ENCODE measurements around the gene ALDH16A1. TPM values are rescaled to one million over a fixed set of nuclear protein-coding genes. Genes with fewer than 3 reads are reported as not detected.

The ALDH16A1 gene
- total RNA-seq, 2 donors from 2014 or later, result 9.5 to 18.5 TPM

DNA sequence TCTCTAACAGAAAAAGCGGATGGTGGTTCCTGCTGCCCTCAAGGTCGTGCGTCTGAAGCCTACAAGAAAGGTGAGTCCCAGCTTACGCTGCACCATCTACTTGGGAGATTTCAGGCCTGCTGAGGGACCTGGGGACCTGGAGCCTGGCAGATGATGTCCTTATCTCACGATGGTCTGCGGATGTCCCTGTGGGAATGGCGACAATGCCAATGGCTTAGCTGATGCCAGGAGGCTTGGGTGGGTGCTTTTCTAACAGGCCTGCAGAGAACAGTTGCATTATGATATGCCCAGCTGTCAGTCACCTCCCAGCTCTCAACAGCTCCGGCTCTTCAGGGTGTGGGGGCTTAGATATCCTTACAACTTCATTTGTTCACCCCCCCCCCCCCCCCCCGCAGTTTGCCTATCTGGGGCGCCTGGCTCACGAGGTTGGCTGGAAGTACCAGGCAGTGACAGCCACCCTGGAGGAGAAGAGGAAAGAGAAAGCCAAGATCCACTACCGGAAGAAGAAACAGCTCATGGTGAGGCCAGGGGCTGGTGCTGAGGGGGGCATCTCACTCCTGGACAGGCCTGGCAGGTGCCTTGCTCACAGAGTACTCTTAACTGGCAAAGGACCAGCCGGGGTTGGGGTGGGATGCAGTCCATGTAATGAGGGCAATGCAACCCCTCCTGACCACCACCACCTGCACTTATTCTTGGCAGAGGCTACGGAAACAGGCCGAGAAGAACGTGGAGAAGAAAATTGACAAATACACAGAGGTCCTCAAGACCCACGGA lies 38.2 kb downstream of the ALDH16A1 start:
- H3K4me1 ChIP-seq, result peaks cover 0 to 33% of the 10 kb centered on the region in 2 donors
- H3K4me3 ChIP-seq, result no peak overlapping the region
- H3K27ac ChIP-seq, result no peak overlapping the region
- no peak for DNase-seq (ENCODE audit: low spot score)
- no peaks in the 10 kb centered on the region for H3K27me3 ChIP-seq
- TF ChIP-seq, protein P1, sequence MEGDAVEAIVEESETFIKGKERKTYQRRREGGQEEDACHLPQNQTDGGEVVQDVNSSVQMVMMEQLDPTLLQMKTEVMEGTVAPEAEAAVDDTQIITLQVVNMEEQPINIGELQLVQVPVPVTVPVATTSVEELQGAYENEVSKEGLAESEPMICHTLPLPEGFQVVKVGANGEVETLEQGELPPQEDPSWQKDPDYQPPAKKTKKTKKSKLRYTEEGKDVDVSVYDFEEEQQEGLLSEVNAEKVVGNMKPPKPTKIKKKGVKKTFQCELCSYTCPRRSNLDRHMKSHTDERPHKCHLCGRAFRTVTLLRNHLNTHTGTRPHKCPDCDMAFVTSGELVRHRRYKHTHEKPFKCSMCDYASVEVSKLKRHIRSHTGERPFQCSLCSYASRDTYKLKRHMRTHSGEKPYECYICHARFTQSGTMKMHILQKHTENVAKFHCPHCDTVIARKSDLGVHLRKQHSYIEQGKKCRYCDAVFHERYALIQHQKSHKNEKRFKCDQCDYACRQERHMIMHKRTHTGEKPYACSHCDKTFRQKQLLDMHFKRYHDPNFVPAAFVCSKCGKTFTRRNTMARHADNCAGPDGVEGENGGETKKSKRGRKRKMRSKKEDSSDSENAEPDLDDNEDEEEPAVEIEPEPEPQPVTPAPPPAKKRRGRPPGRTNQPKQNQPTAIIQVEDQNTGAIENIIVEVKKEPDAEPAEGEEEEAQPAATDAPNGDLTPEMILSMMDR (IDR thresholded peaks at IDR 0.05), result no peak
- no peaks in the 10 kb centered on the region for H3K9me3 ChIP-seq
- H3K36me3 ChIP-seq, result peaks cover 48% of the 10 kb centered on the region

DNA sequence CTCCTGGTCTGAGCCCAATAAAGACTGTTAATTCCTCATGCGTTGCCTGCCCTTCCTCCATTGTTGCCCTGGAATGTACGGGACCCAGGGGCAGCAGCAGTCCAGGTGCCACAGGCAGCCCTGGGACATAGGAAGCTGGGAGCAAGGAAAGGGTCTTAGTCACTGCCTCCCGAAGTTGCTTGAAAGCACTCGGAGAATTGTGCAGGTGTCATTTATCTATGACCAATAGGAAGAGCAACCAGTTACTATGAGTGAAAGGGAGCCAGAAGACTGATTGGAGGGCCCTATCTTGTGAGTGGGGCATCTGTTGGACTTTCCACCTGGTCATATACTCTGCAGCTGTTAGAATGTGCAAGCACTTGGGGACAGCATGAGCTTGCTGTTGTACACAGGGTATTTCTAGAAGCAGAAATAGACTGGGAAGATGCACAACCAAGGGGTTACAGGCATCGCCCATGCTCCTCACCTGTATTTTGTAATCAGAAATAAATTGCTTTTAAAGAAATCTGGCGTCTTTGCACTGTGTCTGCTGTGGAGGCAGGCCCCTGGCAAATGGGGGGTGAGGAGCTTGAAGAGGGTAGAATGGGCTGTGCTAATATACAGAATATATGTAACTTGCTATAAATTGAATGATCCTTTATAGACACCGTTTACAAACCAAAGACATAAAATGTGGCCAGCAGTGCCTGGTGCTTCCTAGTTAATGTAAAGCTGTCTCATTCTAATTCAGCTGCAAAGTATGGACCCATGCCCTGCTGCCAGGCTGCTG lies 39.0 kb downstream of the ALDH16A1 start:
- Histone ChIP-seq H3K27me3 (no peaks in the 10 kb centered on the region), H3K4me1 (peaks cover 0 to 36% of the 10 kb centered on the region in 2 donors), H3K36me3 (peaks cover 48% of the 10 kb centered on the region), H3K4me3 (no peak overlapping the region), H3K27ac (no peak overlapping the region), H3K9me3 (no peaks in the 10 kb centered on the region)
- TF ChIP-seq, protein P1 (IDR thresholded peaks at IDR 0.05), result no peak
- DNase-seq (ENCODE audit: low spot score), result no peak

DNA sequence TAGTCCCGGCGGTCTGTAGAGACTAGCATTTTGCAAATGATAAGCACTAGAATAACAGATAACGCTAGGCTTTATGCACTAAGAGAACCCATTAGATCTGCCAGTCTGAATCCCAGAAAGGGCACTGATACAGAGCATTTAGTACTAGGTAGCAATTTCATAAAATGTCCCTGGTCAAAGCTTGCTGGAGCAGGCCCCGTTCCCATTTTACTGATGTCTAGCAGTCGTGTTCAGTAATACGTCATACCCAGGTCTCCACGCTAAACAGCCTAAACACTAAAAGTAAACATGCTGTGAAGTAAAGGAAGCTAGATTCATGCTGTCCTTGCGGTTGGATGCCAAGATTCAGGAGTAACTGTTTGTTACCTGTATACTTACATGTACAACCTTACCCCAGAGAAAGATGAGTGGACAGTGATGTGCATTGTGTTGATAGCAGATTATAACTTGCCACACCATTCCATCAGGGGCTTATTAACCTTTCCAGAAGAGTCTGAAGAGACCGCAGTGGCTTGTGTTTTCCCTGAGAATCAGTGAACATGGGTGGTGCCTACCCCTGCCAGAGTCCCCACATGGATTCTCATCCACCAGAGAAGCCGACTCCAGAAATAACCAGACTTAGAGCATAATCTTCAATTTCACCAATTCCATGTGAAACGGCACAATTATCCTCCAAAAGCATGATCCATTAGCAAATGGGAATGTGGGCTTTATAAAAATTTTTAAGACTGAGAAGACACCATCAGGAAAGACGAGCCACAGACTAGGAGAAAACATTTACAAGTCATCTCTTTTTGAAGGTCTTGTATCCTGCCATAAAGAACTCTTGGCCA lies 39.8 kb downstream of the ALDH16A1 start:
- H3K27me3 ChIP-seq, result no peaks in the 10 kb centered on the region
- H3K4me1 ChIP-seq, result peaks cover 0 to 44% of the 10 kb centered on the region in 2 donors
- no peak for DNase-seq (ENCODE audit: low spot score)
- TF ChIP-seq, protein P1 (IDR thresholded peaks at IDR 0.05), result no peak
- H3K4me3 ChIP-seq, result no peak overlapping the region
- H3K36me3 ChIP-seq, result peaks cover 54% of the 10 kb centered on the region
- no peak overlapping the region for H3K27ac ChIP-seq
- no peaks in the 10 kb centered on the region for H3K9me3 ChIP-seq

GRCh38 chr19:49496574-49497008 lies 43.6 kb downstream of the ALDH16A1 start:
- Histone ChIP-seq H3K36me3 (peaks cover 50% of the 10 kb centered on the region), H3K27me3 (no peaks in the 10 kb centered on the region), H3K4me3 (peak overlapping the region; percentile 96 to 98), H3K4me1 (peaks cover 0 to 41% of the 10 kb centered on the region in 2 donors), H3K9me3 (no peaks in the 10 kb centered on the region), H3K27ac (peak overlapping the region; percentile 98)
- TF ChIP-seq, protein P1 (IDR thresholded peaks at IDR 0.05), result no peak
- DNase-seq (ENCODE audit: low spot score), result no peak

DNA sequence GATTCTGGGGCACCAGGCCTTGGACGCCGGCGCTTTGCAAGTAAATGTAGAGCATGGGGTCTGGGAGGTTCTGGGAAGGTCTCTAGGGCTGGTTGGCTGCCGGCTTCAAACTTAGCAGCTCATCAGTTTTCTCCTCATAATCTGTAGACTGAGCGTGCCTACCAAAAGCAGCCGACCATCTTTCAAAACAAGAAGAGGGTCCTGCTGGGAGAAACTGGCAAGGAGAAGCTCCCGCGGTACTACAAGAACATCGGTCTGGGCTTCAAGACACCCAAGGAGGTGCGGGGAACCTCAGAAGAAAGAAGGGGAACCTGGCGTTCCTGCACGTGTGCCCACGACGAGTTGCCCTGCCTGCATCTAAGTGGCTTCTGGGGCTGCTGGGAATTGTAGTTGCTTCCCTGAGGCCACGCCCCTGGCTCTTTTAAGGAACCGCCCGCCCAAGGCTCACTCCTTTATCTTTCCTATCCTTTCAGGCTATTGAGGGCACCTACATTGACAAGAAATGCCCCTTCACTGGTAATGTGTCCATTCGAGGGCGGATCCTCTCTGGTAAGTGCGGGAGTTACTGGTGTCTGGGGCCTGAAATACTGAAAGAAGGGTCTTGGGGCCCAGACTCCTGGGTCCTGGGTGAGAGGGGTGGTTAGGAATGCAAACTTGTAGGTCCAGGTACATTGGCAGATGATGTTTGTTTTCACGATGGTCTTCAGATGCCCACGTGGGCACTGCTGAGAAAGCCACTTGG lies 44.2 kb downstream of the ALDH16A1 start:
- no peak for DNase-seq (ENCODE audit: low spot score)
- TF ChIP-seq, protein P1 (IDR thresholded peaks at IDR 0.05), result no peak
- no peaks in the 10 kb centered on the region for H3K9me3 ChIP-seq
- H3K4me1 ChIP-seq, result peaks cover 0 to 41% of the 10 kb centered on the region in 2 donors
- peaks cover 44% of the 10 kb centered on the region for H3K36me3 ChIP-seq
- H3K4me3 ChIP-seq, result peak overlapping the region; percentile 96 to 98
- peak overlapping the region; percentile 98 for H3K27ac ChIP-seq
- H3K27me3 ChIP-seq, result no peaks in the 10 kb centered on the region

All from right atrium auricular region (tissue), 2 donors.